Fibroblast of lung (primary cell): Measurements from ENCODE around the gene GJB5. TPM values are rescaled to one million over a fixed set of nuclear protein-coding genes. Genes with fewer than 3 reads are reported as not detected.

ENCODE experiments used
- DNase-seq, 2 donors: peaks; one replicate each; pipeline versions ENCODE4 v3.0.0 to v3.0.0-alpha.2; 2010; ENCODE audit warnings: low read depth in 2 of 2
- H2AFZ ChIP-seq: 2 replicates; pipeline ENCODE4 v1.5.1; 2012; ENCODE audit warnings: low read length, control low read depth, inconsistent platforms
- H3K27ac ChIP-seq: 2 replicates; pipeline ENCODE4 v1.5.1; 2011; ENCODE audit warnings: low read length, control low read depth; ENCODE audit not compliant: insufficient read depth
- H3K27me3 ChIP-seq: 2 replicates; pipeline ENCODE4 v1.5.1; 2011; ENCODE audit warnings: mild to moderate bottlenecking, low read length; ENCODE audit not compliant: control insufficient read depth, insufficient read depth
- H3K36me3 ChIP-seq: 2 replicates; pipeline ENCODE4 v1.5.1; 2011; ENCODE audit warnings: low read length; ENCODE audit not compliant: control insufficient read depth, insufficient read depth
- H3K4me1 ChIP-seq: 2 replicates; pipeline ENCODE4 v1.5.1; 2011; ENCODE audit warnings: low read length; ENCODE audit not compliant: control insufficient read depth, insufficient read depth; ENCODE audit errors: extremely low read depth
- H3K4me2 ChIP-seq: 2 replicates; pipeline ENCODE4 v1.5.1; 2011; ENCODE audit warnings: low read length, control low read depth; ENCODE audit not compliant: insufficient read depth; ENCODE audit errors: extremely low read depth
- H3K4me3 ChIP-seq, 4 experiments: fragments of 200-600 bp in 1 of 4; sonication (generic) in 1 of 4; replicated peaks in 1 of 4; 2 replicates each; pipeline ENCODE4 v1.5.1; 2011 to 2016; ENCODE audit warnings: low read length in 4 of 4, low read depth in 3 of 4, mild to moderate bottlenecking in 3 of 4, control low read depth in 2 of 4, inconsistent platforms in 1 of 4, mixed read lengths in 1 of 4; ENCODE audit not compliant: insufficient read depth in 1 of 4; ENCODE audit errors: control extremely low read depth in 1 of 4
- H3K79me2 ChIP-seq: 2 replicates; pipeline ENCODE4 v1.5.1; 2012; ENCODE audit warnings: mild to moderate bottlenecking, low read length, inconsistent platforms; ENCODE audit not compliant: control insufficient read depth, insufficient read depth
- H3K9ac ChIP-seq: 2 replicates; pipeline ENCODE4 v1.5.1; 2011; ENCODE audit warnings: mild to moderate bottlenecking, low read length, control low read depth; ENCODE audit not compliant: insufficient read depth
- H3K9me3 ChIP-seq: 2 replicates; pipeline ENCODE4 v1.5.1; 2012; ENCODE audit warnings: low read depth, low read length; ENCODE audit not compliant: control insufficient read depth, insufficient read depth
- H4K20me1 ChIP-seq: 2 replicates; pipeline ENCODE4 v1.5.1; 2011; ENCODE audit warnings: low read length; ENCODE audit not compliant: control insufficient read depth, insufficient read depth; ENCODE audit errors: extremely low read depth
- EZH2 ChIP-seq: IDR thresholded peaks from 2 replicates; pipeline ENCODE4 v1.5.1; 2012; ENCODE audit warnings: low read length, control low read depth, mild to moderate bottlenecking; ENCODE audit errors: missing control alignments
- polyA plus RNA-seq, 2 donors: library from polyadenylated mRNA; depleted of rRNA in 1 of 2; stranded (reverse) in 1 of 2; unstranded in 1 of 2; fragments of >200 nt; gene quantifications; 2 replicates each; pipeline ENCODE4 v1.2.1, GENCODE V29; 2011 to 2012; ENCODE audit warnings: missing spikeins in 1 of 2
- total RNA-seq: library from RNA; depleted of rRNA; stranded (reverse); fragments of >200 nt; gene quantifications from 2 replicates; pipeline ENCODE4 v1.2.1, GENCODE V29; 2014
- TF ChIP-seq, protein P1 (sequence below), 2 donors: IDR thresholded peaks in 1 of 2; conservative IDR thresholded peaks in 1 of 2; 1 replicate in 1 of 2; 2 replicates in 1 of 2; pipeline ENCODE4 v1.5.1; 2011 to 2012; ENCODE audit warnings: low read length in 2 of 2, control low read depth in 1 of 2, inconsistent platforms in 1 of 2, low read depth in 1 of 2, mild to moderate bottlenecking in 1 of 2

The GJB5 gene
- total and polyA plus RNA-seq, 2 donors (not counting 1 experiment from before 2014, with no cell fraction given), result not detected

DNA sequence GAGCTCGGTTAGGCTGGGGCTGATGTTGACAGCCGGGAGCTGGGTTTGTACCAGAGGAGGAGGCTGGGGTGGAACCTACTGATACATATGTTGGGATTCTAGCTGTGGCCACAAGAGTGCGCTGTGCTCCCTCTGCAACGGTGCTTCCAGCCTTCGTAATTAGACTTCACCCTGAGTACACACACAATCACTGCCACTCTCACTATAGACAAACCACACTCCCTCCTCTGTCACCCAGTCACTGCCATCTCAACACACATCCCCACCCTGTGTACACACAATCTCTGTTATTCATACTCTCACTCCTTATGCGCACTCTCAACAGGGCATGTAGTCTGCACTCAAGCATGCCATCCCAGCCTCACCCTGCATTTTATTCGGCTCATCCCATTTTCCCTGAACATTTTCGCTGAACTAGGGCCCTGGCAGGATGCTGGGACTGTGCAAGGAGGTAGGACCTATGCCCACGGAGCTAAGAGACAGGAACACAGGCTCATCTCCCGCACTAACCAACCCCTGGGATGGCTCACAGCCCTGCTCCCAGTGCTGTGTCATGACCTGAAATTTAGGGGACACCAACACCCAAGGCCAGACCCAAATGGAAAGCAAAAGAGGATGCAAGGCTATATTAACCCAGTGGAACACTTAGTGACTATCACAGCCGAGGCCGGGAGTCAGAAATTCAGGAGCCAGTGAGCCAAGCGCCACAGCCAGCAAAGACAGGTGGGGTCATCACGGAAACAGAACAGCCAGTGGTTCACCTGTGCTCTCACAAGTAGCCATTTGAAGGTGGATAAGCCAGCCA lies 31.9 kb downstream of the GJB5 start:
- peaks cover 2% of the 10 kb centered on the region for H3K4me1 ChIP-seq
- H3K27me3 ChIP-seq, result peaks cover 9% of the 10 kb centered on the region
- no peaks in the 10 kb centered on the region for H3K36me3 ChIP-seq
- no peak overlapping the region for H3K27ac ChIP-seq
- no peaks in the 10 kb centered on the region for H3K9me3 ChIP-seq
- no peak overlapping the region for H3K4me3 ChIP-seq
- no peak overlapping the region for H2AFZ ChIP-seq
- no peak for TF ChIP-seq EZH2
- TF ChIP-seq, protein P1, sequence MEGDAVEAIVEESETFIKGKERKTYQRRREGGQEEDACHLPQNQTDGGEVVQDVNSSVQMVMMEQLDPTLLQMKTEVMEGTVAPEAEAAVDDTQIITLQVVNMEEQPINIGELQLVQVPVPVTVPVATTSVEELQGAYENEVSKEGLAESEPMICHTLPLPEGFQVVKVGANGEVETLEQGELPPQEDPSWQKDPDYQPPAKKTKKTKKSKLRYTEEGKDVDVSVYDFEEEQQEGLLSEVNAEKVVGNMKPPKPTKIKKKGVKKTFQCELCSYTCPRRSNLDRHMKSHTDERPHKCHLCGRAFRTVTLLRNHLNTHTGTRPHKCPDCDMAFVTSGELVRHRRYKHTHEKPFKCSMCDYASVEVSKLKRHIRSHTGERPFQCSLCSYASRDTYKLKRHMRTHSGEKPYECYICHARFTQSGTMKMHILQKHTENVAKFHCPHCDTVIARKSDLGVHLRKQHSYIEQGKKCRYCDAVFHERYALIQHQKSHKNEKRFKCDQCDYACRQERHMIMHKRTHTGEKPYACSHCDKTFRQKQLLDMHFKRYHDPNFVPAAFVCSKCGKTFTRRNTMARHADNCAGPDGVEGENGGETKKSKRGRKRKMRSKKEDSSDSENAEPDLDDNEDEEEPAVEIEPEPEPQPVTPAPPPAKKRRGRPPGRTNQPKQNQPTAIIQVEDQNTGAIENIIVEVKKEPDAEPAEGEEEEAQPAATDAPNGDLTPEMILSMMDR (conservative IDR thresholded peaks at IDR 0.05 in 1 of 2, IDR thresholded peaks at IDR 0.05 in 1 of 2; ENCODE audit: low read depth in 1 of 2, low read length in 2 of 2), result peak; percentile 85 to 92
- H3K79me2 ChIP-seq, result no peaks in the 10 kb centered on the region
- no peak overlapping the region for H3K9ac ChIP-seq
- H3K4me2 ChIP-seq, result no peak overlapping the region
- peak; percentile 56 to 70 for DNase-seq
- H4K20me1 ChIP-seq, result no peaks in the 10 kb centered on the region

DNA sequence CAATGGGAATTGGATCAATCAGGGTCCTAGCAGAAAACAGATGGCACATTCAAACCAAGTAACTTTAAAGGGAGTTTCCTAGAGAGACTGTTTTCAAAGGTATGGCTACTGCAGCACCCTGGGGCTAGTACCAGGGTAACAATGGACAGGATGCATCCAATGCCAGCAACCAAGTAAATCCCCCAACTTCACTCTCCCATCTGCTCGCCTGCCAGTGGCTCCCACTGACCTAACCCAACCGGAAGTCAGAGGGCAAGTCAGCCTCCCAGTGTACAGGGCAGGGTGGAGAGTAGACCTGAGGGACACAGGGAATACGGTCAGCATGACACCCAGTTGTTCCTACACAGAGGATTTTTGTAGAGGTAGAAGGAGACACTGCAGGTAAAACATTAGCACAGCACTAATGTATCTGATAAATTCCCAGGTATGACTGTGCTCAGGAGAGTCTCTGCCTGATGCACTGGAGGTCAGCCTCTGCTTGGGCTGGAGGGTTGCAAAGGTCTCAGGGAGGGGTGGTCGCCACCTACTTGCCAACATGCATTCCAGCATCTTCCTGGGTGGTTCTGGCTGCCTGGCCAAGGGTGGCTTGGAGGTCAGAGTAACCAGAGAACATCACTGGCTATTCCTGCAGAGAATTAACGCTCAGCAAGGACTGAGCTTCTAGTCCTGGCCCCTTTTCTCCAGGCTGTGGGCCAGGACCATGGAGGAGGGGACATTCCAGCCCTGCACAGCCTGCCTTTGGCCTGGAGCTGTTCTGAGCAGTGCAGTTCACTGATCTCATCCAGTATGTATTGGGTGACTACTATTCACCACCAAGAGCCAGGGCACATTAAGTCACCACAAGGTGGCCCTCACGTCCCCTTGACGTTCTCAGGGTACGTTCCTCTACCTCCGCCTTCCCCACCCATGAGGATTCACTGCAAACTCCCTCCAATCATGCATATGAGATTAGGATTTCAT lies 32.9 kb downstream of the GJB5 start:
- H3K36me3 ChIP-seq, result no peaks in the 10 kb centered on the region
- no peak overlapping the region for H3K27ac ChIP-seq
- DNase-seq, result peak in 1 of 2 donors; percentile 19
- no peak overlapping the region for H3K4me3 ChIP-seq
- TF ChIP-seq, protein P1 (conservative IDR thresholded peaks at IDR 0.05 in 1 of 2, IDR thresholded peaks at IDR 0.05 in 1 of 2; ENCODE audit: low read depth in 1 of 2, low read length in 2 of 2), result peak in 1 of 2 donors; percentile 17
- TF ChIP-seq EZH2, result no peak
- H4K20me1 ChIP-seq, result no peaks in the 10 kb centered on the region
- no peak overlapping the region for H3K9ac ChIP-seq
- H3K79me2 ChIP-seq, result no peaks in the 10 kb centered on the region
- no peak overlapping the region for H3K4me2 ChIP-seq
- no peaks in the 10 kb centered on the region for H3K9me3 ChIP-seq
- H3K27me3 ChIP-seq, result peaks cover 10% of the 10 kb centered on the region
- H3K4me1 ChIP-seq, result peaks cover 2% of the 10 kb centered on the region
- no peak overlapping the region for H2AFZ ChIP-seq

DNA sequence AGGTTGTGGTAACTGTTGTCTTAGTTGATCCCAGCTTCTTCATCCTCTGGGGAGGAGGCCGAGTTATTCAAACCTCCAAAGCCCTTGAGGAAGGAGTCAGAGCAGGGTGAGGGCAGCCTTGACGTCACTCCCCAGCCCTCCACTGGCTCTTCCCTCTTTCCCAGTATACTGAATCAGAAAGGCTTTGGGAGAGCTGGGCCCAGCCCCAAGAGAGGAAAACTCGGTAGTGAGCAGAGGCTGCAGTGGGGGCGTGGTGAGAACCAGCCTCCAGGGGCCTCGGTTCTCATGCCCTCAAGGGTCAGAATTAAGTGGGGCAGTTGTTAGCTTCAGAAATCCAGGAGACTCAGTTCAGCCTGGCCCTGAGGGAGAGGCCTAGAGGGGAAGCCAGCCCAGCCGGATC lies 36.1 kb downstream of the GJB5 start:
- Histone ChIP-seq H3K4me2 (no peak overlapping the region), H3K27me3 (peaks cover 22% of the 10 kb centered on the region), H3K27ac (no peak overlapping the region), H3K36me3 (no peaks in the 10 kb centered on the region), H2AFZ (no peak overlapping the region), H3K4me1 (peaks cover 2% of the 10 kb centered on the region), H3K9ac (no peak overlapping the region), H4K20me1 (no peaks in the 10 kb centered on the region), H3K79me2 (no peaks in the 10 kb centered on the region), H3K4me3 (no peak overlapping the region), H3K9me3 (no peaks in the 10 kb centered on the region)
- TF ChIP-seq EZH2, result no peak
- TF ChIP-seq, protein P1 (conservative IDR thresholded peaks at IDR 0.05 in 1 of 2, IDR thresholded peaks at IDR 0.05 in 1 of 2; ENCODE audit: low read depth in 1 of 2, low read length in 2 of 2), result no peak
- DNase-seq, result no peak
